Measurements from ENCODE around the gene CHRNA1.
"Not testable (repeated sequence)": the region's sequence is repeated elsewhere in the genome, so short reads cannot be mapped to it uniquely, and the experiment has no call there.

The CHRNA1 gene

DNA sequence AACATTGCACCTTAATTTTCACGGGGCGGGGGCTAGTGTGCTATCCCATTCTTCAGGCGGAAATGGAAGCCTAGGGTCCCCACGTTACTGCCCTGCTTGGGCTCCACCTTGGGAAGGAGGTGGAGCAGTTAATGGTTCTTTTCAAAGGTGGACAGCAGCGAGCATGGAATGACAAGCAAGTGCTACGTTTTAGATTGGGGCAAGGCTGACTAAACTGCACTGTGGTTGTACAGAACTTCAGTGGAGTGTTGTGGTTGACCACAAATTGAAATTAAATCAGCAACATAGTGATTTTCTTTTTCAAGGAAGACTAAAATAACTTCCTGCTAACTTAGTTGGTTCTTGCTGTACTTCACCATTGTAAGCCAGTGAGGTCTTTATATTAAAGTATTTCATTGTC lies 47.0 kb downstream of the CHRNA1 start:
- DNase-seq (ENCODE audit: low read depth in 2 of 2), result no peak

- no peak for DNase-seq (ENCODE audit: low read depth in 2 of 2)
These were observed 47.5 kb downstream of the CHRNA1 start for GRCh38 chr2:174716785-174717184.

DNA sequence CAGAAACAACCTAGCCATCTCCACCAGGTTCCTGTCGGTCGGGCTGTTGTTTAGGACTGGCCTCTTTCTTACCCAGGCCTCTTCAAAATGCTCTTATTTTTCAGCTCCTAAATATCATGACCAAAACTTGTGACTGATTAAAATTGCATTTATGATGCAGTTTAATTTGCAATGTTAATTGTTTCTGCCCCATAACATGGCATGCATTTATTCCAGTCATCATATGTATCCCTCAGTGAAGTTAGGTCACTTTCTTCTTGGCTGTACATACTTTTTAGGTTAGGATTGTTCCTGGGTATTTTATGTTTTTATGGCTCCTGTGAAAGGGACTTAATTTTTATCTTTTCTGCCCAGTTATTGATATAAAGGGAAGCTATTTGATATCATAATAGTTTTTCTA lies 50.6 kb downstream of the CHRNA1 start:
- no peak for DNase-seq (ENCODE audit: low read depth in 2 of 2)

- no peak for DNase-seq (ENCODE audit: low read depth in 2 of 2)
These were observed 53.1 kb downstream of the CHRNA1 start for GRCh38 chr2:174711206-174711605.

GRCh38 chr2:174709416-174710004 lies 54.8 kb downstream of the CHRNA1 start:
- DNase-seq (ENCODE audit: low read depth in 2 of 2), result not testable (repeated sequence)

DNA sequence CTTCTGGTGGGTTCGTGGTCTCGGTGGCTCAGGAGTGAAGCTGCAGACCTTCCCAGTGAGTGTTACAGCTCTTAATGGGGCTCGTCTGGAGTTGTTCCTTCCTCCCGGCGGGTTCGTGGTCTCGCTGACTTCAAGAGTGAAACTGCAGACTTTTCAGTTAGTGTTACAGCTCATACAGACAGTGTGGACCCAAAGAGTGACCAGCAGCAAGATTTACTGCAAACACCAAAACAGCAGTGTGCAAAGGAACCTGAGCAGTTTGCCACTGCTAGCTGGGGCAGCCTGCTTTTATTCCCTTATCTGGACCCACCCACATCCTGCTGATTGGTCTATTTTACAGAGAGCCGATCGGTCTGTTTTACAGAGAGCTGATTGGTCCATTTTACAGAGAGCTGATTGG lies 55.6 kb downstream of the CHRNA1 start:
- no peak for DNase-seq (ENCODE audit: low read depth in 2 of 2)

DNA sequence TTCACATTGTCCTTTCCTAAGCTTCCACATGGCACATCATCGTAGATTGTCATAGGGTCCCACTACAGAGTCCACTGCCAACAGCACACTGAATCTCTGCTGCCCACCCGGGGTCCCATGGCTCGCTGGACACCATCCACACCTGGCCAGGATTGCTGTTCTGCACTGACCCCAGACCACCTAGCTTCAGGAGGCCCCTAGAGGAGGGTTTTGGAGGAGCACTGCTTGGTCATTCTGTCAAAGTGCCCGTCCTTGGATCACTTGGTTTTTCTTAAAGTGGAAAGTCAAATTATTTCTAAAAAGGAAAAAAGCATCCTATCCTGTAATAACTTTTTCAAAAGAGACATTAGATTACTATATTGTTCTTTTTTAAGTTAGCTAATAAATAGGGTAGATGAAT lies 59.0 kb downstream of the CHRNA1 start:
- DNase-seq (ENCODE audit: low read depth in 2 of 2), result no peak

DNA sequence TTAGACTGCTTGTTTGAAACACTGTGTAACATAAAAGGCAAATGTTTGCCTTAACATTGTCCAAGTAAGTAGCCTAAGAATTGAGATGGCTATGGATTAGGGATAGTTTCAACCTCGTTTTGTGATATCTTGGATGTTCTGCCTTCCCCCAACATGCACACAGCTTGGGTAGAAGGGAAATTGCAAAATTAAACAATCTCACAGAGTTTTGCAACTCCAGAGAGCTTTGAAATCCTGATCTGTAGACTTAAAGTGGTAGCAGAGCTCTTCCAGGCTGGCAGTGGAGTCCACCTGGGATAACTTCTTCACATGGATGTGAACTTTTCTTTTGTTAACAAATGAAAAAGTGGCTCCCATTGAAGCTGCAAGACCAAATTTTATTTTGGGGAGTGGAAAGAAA lies 59.6 kb downstream of the CHRNA1 start:
- DNase-seq (ENCODE audit: low read depth in 2 of 2), result no peak

- DNase-seq (ENCODE audit: low read depth in 2 of 2), result no peak
These were observed 60.2 kb downstream of the CHRNA1 start for GRCh38 chr2:174704061-174704460.

DNA sequence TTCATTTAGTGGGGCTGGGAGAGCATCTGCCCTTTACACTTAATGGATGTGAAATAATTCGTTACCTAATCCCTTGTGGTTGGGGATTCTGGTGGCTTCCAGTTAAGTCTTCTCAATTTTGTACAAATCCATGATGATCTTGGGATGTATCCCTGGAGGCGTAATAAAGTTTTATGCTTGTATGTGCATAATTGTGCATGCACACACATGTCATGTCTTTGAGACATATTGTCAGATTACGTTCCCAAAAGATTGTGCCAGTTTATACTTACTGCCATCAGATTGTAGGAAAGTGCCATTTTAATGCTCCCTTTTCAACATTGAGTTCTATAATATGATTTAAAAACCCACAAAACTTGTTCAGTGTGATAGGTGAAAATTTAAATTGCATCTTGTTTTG lies 60.8 kb downstream of the CHRNA1 start:
- DNase-seq (ENCODE audit: low read depth in 2 of 2), result no peak

DNA sequence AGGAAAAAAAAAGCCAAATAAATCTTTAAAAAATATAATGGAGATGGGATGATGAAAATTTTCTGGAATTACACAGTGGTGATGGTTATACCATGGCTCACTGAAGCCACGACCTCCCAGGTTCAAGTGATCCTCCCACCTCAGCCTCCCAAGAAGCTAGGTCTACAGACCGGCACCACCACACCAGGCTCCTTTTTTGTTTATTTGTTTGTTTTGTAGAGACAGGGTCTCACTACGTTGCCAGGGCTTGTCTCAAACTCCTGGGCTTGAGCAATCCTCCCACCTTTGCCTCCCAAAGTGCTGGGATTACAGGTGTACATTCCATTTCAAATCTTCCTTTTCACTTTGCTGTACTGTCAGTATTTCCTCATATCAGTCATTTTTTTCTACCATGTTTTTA lies 61.7 kb downstream of the CHRNA1 start:
- DNase-seq (ENCODE audit: low read depth in 2 of 2), result no peak

- DNase-seq (ENCODE audit: low read depth in 2 of 2), result no peak
These were observed 64.1 kb downstream of the CHRNA1 start for GRCh38 chr2:174699993-174700766.

Data from stimulated activated CD8-positive, alpha-beta memory T cell treated with anti-CD3 and anti-CD28 coated beads, Interleukin-7, amount 100 ng/mL, for 1 hour (primary cell).